GM21737 (cell line): ENCODE data around the gene PRKD1.
"Not testable (repeated sequence)": the region's sequence is repeated elsewhere in the genome, so short reads cannot be mapped to it uniquely, and the experiment has no call there.

Experiments
- ATAC-seq: cut with Tn5 transposase; IDR thresholded peaks from one replicate; pipeline ENCODE4 v1.9.1; 2021; ENCODE audit warnings: mild to moderate bottlenecking, moderate library complexity; ENCODE audit not compliant: unreplicated experiment

Gene PRKD1

GRCh38 chr14:29839691-29840090 is 88.0 kb downstream of the PRKD1 start:
- ATAC-seq, result not testable (repeated sequence)

- ATAC-seq, result no peak
Observed at GRCh38 chr14:29838752-29839151, 88.9 kb downstream of the PRKD1 start.

GRCh38 chr14:29836395-29836794 is 91.3 kb downstream of the PRKD1 start:
- ATAC-seq, result no peak

- no peak for ATAC-seq
Observed at GRCh38 chr14:29832042-29832441, 95.6 kb downstream of the PRKD1 start.

- no peak for ATAC-seq
Observed at GRCh38 chr14:29829851-29830250, 97.8 kb downstream of the PRKD1 start.

GRCh38 chr14:29823816-29824215 is 103.8 kb downstream of the PRKD1 start:
- no peak for ATAC-seq

GRCh38 chr14:29822430-29822709 is 105.3 kb downstream of the PRKD1 start:
- no peak for ATAC-seq

- no peak for ATAC-seq
Observed at GRCh38 chr14:29821661-29822429, 105.8 kb downstream of the PRKD1 start.

GRCh38 chr14:29821242-29821641 is 106.4 kb downstream of the PRKD1 start:
- ATAC-seq, result no peak

- no peak for ATAC-seq
Observed at GRCh38 chr14:29820785-29821184, 106.9 kb downstream of the PRKD1 start.

GRCh38 chr14:29817767-29818405 is 109.8 kb downstream of the PRKD1 start:
- no peak for ATAC-seq

GRCh38 chr14:29815016-29815674 is 112.5 kb downstream of the PRKD1 start:
- no peak for ATAC-seq

GRCh38 chr14:29814156-29815015 is 113.3 kb downstream of the PRKD1 start:
- no peak for ATAC-seq

- ATAC-seq, result no peak
Observed at GRCh38 chr14:29810682-29811081, 117.0 kb downstream of the PRKD1 start.

- ATAC-seq, result no peak
Observed at GRCh38 chr14:29810064-29810463, 117.6 kb downstream of the PRKD1 start.

- no peak for ATAC-seq
Observed at GRCh38 chr14:29806124-29806517, 121.5 kb downstream of the PRKD1 start.

- no peak for ATAC-seq
Observed at GRCh38 chr14:29805415-29806123, 122.1 kb downstream of the PRKD1 start.

GRCh38 chr14:29804481-29805266 is 123.0 kb downstream of the PRKD1 start:
- no peak for ATAC-seq

GRCh38 chr14:29803045-29803444 is 124.6 kb downstream of the PRKD1 start:
- no peak for ATAC-seq

GRCh38 chr14:29802211-29802610 is 125.4 kb downstream of the PRKD1 start:
- no peak for ATAC-seq
